Activated CD8-positive, alpha-beta memory T cell treated with anti-CD3 and anti-CD28 coated beads for 1 hour (primary cell): ENCODE data around the gene MPLKIP.
"Not testable (repeated sequence)": the region's sequence is repeated elsewhere in the genome, so short reads cannot be mapped to it uniquely, and the experiment has no call there.

Experiments used
- DNase-seq, 2 donors: peaks; one replicate each; pipeline ENCODE4 v3.0.0-alpha.2; 2020; ENCODE audit warnings: low read depth in 1 of 2; ENCODE audit errors: extremely low read depth in 1 of 2

MPLKIP gene

DNA sequence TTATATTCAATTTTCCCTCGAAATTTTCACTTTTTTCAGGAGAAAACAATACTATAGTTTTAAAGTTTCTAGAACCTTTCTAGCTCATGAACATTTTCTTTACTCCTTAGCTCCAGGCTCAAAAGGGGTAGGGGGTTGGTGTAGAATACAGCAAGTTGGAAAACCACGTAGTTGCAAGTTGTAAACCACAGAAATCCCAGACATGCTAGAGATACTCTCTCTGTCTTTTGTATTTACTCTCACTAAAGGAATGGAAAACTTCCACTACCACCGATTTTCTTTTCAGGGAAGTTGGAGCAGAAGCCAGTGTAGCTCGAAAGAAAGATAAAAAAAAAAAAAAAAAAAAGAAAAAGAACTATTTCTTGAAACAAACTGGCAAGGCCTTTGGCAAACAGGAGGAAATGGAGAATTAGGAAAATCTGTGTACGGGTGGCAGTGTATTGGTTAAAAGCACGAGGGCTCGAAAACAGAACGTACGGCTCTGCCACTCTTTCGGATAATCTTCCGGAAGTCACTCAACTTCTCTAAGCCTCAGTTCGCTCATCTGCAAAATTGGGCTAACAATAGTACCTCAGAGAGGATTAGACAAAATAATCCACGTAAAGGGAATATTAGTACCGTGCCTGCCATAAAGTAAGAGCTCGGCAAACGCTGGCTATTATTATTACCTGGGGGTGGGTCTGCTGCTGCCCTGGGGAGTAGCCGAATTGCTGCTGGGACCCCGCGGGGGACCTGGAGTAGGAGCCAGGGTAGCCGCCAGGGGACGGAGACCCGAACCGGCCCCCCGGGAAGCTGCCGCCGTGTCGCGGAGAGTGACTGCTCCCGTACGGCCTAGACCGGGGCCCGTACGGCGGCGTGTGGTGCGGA, 628 bp downstream of the MPLKIP start:
- peak in 1 of 2 donors; percentile 5 for DNase-seq

DNA sequence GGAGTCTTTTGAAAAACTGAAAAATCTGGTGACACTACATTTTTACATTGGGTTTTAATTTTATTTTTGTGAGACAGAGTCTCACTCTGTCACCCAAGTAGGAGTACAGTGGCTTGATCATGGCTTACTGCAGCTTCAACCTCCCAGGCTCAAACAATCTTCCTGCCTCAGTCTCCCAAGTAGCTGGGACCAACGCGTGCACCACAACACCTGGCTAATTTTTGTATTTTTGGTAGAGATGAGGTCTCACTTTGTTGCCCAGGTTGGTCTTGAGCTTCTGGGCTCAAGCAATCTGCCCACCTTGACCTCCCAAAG, 11.5 kb downstream of the MPLKIP start:
- DNase-seq = no peak

DNA sequence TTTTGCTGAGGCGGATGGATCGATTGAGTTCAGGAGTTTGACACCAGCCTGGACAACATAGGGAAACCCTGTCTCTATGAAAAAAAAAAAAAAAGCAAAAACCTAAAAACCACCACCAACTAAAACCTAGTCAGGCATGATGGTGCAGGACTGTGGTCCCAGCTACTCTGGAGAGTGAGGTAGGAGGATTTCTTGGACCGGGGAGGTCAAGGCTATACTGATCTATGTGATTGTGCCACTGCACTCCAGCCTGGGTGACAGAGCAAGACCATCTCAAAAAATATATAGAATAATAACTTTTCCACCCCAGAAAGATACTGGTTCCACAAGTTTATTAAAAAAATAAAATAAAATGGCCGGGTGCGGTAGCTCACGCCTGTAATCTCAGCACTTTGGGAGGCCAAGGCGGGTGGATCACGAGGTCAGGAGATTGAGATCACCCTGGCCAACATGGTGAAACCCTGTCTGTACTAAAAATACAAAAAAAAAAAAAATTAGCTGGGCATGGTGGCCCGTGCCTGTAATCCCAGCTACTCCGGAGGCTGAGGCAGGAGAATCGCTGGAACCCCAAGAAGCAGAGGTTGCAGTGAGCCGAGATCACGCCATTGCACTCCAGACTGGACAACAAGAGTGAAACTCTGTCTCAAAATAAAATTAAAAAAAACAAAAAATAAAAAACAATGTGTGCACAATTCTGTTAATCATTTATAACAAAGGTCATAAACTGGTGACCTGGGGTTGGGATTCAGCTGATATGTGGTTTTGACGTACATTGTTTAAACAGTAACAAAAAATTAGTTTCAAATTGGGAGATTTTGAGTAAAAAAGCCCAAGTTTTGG, 12.1 kb downstream of the MPLKIP start:
- DNase-seq = not testable (repeated sequence)

DNA sequence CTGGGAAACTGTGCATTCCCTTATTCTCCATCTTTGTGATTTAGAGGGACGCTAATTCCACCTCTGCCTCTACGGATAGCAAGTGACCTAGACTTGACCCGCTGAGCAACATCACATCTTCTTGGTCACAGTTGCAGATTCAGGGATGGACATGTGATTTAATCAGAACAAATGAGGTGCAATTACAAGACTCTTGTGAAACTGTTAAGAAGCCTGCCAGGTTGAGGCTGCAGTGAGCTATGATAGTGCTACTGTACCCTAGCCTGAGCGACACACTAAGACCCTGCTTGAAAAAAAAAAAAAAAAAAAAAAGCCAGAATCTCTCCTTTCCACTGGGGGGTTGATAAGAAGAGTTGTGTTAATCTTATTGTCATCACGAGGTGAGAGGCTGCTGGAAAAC, 14.4 kb downstream of the MPLKIP start:
- DNase-seq = no peak

DNA sequence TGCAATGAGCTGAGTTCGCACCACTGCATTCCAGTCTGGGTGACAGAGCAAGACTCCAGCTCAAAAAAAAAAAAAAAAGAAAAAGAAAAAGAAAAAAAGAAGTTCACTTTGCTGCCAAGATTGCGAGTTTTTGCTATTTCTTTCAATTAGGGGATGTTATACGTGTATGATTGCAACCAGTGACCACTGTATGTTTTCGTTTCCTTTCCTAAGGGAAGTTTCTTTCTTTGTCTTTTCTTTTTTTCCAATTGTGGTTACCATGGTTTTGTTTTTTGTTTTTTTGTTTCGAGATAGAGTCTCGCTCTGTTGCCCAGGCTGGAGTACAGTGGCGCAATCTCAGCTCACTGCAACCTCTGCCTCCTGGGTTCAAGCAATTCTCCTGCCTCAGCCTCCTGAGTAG, 16.2 kb downstream of the MPLKIP start:
- DNase-seq = not testable (repeated sequence)

DNA sequence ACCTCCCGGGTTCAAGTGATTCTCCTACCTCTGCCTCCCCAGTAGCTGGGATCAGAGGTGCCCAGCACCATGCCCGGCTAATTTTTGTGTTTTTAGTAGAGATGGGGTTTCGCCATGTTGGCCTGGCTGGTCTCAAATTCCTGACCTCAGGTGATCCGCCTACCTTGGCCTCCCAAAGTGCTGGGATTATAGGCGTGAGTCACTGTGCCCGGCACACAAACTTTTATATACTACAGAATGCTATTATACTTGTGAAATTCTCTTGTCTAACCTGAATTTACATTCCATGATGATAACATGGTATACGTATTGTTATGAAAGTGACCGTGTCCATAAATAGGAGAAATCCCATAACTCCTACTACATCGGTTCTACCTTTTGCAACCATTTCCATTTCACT, 17.2 kb downstream of the MPLKIP start:
- not testable (repeated sequence) for DNase-seq

DNA sequence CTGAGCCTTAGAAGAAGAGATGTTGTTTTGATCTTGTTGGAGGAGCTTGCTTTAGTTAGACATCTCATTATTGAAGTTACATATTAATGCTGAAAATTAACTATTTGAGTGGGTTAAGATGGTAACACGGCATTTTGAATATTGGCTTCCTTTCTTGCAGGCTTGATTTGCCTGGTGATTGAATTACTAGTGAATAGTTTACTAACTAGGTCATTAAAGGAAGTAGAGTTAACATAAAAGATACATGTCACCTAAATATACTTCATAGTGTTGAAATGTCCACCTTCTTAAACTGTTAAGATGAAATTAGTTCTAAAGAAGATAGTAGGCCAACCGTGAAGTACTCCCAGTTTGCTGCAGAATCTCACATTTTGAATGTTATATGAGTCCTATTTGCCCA, 18.5 kb downstream of the MPLKIP start:
- DNase-seq = no peak

DNA sequence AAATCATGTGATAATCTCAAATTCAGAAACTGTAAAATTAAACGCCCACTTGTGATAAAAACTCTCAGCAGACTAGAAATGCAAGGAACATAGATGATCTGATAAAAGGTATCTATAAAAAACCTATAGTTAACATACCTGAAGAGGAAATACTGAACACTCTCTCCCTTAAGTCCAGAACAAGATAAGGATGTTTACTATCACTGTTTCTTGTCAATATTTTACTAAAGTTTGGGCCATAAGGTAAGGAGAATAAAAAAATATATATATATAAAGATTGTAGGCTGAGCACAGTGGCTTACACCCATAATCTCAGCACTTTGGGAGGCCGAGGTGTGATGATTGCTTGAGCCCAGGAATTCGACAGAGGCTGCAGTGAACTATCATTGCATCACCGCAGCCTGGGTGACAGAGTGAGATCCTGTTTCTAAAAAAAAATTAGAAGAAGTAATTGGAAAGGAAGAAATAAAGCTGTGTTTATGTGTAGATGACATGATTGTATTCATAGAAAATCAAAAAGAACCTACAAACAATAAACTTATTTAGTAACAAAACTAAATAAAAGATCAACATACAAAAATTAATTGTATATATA, 28.4 kb downstream of the MPLKIP start:
- DNase-seq = no peak

DNA sequence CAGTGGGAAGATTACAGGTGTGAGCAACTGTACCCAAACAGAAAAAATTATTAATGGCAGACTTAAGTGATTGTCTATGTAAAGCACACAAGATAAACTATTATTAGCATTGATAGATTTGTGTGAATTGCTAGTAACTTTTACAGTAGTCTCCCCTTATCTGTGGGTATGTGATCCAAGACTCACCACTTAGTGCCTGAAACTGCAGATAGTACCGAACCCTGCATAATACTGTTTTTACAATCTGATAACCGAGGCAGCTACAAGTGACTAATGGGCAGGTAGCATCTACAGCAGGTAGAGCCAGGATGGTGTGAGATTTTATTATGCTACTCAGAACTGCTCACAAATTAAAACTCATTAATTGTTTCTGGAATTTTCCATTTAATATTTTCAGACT, 31.5 kb downstream of the MPLKIP start:
- DNase-seq = no peak

DNA sequence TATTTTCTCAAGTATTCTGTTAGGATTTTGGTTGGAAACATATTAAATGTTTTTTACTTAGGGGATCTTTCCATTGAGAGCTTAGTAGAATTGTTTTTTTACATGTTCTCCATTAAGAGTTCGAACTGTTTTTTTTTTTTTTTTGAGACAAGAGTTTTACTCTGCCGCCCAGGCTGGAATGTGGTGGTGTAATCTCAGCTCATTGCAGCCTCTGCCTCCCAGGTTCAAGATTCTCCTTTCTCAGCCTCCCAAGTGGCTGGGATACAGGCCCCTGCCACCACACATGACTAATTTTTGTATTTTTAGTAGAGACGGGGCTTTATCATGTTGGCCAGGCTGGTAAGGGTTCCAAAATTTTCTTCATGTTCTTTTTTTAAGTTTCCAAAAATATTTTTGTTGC, 33.2 kb downstream of the MPLKIP start:
- no peak for DNase-seq

DNA sequence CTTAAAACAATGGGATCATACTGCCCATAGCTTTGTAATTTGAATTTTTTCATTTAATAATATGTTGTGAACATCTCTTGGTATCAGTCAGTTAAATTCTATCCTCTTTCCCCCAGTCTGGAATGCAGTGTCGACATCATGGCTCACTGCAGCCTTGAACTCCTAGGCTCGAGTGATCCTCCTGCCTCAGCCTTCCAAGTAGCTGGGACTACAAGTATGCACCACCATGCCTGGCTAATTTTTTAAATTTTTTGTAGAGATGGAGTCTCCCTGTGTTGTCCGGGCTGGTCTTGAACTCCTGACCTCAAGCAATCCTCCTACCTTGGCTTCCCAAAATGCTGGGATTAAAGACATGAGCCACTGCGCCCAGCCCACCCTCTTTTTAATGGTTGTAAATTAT, 34.6 kb downstream of the MPLKIP start:
- DNase-seq = no peak

DNA sequence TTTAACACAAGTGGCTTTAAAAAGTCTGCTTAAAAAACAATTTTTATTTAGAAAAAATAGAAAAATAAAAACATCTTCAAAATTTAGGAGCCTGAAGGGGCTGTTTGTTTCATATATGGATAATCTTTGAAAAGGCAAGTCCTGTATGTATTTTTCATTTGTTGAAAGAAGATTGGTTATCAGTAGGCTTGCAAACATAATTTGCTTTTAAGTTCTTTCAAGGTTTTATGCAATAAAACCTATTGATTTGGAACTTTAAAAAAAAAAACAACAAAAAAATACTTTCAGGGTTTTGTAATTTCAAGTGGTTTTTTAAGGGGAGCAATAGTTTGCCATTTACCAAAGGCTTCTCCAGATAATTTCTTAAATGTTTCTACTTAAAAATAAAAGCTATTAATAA, 35.6 kb downstream of the MPLKIP start:
- no peak for DNase-seq

DNA sequence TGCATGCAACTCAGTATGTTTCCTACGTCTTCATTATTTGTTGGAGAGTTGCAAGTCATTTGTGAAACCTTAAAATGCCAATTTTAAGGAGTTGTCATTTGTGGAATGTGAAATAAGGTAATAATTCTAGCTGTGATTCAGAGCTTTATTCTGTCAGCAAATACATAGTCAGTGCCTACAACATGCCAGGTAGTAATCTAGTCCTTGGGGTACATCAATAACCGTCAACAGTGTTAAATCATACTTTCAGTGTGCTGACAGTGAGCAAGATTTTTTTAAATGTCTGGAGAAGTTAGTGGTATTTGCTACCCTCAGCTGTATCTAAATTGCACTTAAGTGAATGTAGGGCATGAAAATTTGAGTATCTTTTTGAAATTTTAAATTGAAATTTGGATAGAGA, 36.7 kb downstream of the MPLKIP start:
- no peak for DNase-seq

DNA sequence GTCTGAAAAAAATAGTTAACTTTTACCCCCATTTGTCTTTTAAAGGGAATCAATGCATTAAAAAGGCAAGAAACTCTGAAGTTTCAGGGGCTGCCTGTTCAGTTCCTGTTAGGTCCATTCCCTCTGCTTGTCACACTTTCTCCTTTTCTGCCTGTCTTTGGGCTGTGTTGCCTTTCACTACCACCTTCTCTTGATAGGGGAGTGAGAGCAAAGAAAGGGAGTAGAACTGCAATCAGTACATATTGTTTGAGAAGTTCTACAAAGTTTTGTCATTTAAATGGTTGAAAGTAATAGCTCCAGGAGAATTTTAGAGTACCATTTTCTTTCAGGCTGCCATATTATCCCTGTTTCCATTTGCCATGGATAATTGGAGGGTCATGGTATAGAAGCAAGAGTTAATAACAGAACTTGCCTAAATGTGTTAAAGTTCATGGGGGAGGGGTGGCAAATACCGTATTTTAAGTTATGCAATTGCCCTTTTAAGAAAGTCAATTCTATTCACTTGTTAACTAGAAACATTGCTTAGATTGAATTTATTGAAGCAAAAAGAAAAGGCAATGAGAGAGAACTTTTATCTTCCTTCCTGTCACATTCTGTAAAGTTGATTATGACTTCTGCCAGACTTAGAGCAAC, 38.6 kb downstream of the MPLKIP start:
- no peak for DNase-seq

DNA sequence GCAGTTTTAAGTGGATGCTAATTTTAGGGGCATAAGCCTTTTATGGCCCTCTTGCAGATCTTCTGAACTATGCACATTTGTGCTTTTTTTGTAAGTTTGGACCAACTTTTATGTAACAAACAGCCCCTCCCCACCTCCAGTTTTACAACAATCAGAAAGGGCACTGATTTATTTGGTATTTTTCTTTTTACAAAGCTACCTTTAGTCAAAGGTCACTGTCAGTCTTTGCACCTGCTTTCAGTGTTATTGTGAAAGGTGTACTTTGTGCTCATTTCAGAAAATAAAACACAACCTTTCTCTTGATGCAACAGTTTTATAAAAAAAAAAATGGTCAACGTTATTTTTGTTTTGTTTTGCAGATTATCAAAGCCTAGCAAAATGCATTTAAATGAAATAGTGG, 39.2 kb downstream of the MPLKIP start:
- no peak for DNase-seq

DNA sequence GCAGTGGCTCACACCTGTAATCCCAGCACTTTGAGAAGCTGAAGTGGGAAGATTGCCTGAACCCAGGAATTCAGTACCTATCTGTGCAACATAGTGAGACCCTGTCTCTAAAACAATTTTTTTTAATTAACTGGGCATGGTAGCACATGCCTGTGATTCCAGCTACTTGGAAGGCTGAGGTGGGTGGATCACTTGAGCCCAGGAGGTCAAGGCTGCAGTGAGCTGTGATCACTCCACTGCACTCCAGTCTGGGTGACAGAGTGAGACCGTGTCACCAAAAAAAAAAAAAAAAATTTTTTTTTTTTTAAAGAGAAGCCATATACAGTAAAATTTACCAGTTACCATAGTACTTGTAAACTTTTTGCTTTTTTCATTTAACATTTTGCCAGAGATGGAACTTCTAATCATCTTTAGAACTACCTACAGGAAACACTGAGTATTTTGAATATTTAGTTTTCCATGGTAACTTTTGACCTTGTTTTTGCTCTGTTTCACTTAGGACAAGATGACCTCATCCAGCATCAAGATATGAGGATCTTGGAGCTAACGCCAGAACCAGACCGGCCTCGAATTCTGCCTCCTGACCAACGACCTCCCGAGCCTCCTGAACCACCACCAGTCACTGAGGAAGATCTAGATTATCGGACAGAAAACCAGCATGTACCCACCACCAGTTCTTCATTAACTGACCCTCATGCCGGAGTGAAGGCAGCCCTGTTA, 40.6 kb downstream of the MPLKIP start:
- no peak for DNase-seq

DNA sequence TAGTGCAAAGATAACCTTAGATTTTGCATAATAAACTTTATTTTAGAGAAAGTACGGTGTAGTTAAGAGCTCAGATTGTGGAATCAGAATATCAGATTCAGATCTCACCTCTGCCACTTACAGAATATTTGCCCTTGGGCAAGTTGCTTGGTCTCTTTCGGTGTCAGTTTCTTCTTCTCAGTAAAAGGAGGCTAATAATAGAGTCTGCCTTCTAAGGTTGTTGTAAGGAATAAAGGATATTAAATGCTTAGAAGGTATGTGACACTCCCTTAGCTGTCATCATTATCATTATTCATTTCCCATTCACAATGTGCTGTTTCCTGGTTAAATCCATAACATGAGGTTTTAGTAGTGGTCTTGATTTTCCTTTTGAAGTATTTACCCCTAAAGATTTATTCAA, 42.2 kb downstream of the MPLKIP start:
- DNase-seq = no peak

DNA sequence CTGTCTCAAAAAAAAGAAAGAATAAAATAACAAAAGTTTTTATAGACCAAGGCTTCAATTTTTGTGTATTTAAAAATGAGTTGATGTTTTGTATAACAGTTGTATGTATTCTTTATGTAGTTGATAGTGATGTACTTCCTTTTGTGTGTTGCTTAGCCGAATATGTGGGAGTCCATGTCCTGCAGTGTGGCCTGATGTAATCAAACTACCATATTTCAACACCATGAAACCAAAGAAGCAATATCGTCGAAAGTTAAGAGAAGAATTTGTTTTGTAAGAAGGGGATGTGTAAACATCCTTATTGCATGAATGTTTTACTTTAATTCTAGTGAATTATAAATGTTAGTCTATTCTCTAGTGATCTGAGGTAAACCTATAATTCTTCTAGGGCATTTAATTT, 56.6 kb downstream of the MPLKIP start:
- DNase-seq = no peak
